GM18909 (cell line): ENCODE data around the gene PCCA.
"Not testable (repeated sequence)": the region's sequence is repeated elsewhere in the genome, so short reads cannot be mapped to it uniquely, and the experiment has no call there.

Experiments used
- ATAC-seq: cut with Tn5 transposase; IDR thresholded peaks from one replicate; pipeline ENCODE4 v1.9.1; 2021; ENCODE audit warnings: mild to moderate bottlenecking; ENCODE audit not compliant: unreplicated experiment, poor library complexity

The PCCA gene

GRCh38 chr13:100095498-100095897 lies 6.6 kb downstream of the PCCA start:
- ATAC-seq = no peak

- ATAC-seq = no peak
These were observed 7.6 kb downstream of the PCCA start for GRCh38 chr13:100096526-100096925.

GRCh38 chr13:100097821-100098220 lies 8.9 kb downstream of the PCCA start:
- ATAC-seq = no peak

DNA sequence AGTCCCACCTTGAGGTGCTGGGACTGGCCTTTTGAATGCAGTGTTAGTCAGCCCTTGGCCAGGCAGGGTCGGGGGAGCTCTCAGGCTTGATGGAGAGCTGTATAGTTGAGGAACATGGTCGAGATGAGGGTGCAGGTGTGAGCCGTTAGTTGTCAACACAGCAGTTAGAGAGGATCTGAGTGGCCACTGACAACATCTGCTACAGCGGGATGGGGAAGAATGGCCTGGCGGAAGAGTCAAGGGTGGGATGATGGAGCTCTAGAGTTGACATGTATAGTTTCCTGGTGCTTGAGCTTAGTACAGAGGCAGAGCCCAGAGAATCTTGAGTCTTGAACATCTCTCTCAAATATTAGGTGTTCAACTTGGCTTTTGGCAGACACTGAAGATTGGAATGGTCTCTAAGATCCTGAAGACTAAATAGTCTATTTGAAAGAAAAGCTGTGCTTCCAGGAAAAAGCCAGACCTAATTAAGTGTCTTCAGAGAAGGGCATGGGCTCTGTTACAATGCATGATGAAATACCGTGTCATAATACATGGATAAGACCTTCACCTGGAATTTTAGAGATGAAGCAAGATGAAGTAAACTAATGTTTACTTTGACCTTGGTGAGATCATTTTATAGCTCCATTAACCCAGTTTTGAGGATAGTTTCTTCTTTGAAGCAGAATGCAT lies 9.7 kb downstream of the PCCA start:
- ATAC-seq = no peak

GRCh38 chr13:100099117-100099445 lies 10.2 kb downstream of the PCCA start:
- not testable (repeated sequence) for ATAC-seq

GRCh38 chr13:100100115-100100879 lies 11.4 kb downstream of the PCCA start:
- ATAC-seq = no peak

GRCh38 chr13:100102042-100102441 lies 13.1 kb downstream of the PCCA start:
- no peak for ATAC-seq

GRCh38 chr13:100106005-100106404 lies 17.1 kb downstream of the PCCA start:
- no peak for ATAC-seq

DNA sequence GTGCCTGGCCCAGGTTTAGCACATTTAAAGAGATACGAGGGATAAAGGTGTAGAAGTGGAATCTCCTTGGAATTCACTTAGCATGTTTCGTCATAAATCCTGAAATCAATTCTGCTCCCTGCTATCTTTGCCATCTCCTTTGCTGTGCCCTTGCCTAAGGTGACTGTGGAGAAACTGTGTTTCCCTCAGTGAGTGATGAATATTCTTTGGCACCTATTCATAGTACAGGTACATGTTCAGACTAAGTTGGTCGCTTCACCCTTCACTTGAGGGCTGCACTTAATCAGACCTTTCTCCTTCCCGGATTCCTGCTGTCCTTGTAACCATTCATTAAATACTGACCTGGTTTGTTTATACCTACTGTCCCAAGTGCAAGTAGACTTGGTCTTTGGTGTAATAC lies 17.8 kb downstream of the PCCA start:
- ATAC-seq = no peak

GRCh38 chr13:100108913-100109507 lies 20.1 kb downstream of the PCCA start:
- peak; percentile 70 for ATAC-seq

DNA sequence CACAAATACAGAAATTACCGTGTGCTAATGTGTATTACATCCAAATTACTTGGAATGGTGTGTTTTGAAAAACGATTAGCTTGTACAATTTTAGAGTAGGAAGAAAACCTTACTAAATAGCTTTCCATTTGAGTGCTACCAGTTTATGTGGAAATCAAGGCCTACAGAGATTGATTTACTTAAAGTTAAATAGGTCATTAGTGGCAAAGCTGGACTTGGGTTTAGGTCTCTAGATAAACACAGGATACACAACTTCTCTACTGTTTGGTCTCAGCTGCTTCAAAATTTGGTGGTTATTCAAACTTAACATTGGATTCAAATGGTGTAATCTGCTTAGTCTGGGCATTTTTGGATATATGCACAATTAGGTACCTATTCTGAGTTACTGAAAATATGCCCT lies 21.4 kb downstream of the PCCA start:
- ATAC-seq = no peak

DNA sequence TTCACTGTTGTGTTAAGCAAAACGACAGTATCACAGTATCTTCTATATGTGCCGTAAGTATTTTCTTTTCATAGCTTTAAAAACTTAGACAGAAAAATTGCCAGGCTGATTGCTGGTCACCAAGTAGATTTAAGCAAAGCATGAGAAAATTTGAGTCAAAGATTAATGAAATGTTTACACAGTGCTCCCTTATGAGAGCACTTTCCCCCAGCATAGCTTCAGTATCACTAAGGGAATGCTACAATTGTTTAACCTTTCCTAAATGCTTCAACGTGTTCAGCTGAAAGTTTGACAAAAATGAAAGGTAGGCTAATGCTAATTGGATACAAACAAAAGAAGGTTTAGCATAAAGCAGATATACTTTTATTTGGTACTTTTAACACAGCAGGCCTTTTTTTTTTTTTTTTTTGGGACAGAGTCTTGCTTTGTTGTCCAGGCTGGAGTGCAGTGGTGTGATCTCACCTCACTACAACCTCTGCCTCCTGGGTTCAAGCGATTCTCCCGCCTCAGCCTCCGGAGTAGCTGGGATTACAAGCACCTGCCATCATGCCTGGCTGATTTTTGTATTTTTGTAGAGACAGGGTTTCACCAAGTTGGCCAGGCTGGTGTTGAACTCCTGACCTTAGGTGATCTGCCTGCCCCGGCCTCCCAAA lies 23.4 kb downstream of the PCCA start:
- no peak for ATAC-seq

GRCh38 chr13:100115693-100116254 lies 26.9 kb downstream of the PCCA start:
- ATAC-seq = no peak

DNA sequence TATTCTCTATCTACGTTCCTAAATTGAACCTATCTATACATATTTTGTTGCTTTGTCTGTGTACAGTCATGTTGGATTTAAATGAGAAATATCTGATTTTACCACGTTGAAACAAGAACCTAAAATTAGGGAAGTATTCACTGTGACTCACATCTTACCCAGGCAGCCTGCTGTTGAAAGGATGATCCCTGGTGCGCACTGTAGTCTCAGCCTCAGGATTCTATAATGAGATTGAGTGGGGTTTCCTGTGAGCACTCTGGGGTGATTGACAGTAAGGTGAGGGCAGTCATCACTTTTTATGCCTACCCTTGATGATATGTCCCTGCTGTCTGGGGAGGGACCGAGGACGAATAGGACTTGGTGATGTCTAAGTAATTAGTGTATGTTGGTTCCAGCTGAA lies 35.4 kb downstream of the PCCA start:
- ATAC-seq = no peak

- ATAC-seq = no peak
These were observed 37.1 kb downstream of the PCCA start for GRCh38 chr13:100125946-100126345.

DNA sequence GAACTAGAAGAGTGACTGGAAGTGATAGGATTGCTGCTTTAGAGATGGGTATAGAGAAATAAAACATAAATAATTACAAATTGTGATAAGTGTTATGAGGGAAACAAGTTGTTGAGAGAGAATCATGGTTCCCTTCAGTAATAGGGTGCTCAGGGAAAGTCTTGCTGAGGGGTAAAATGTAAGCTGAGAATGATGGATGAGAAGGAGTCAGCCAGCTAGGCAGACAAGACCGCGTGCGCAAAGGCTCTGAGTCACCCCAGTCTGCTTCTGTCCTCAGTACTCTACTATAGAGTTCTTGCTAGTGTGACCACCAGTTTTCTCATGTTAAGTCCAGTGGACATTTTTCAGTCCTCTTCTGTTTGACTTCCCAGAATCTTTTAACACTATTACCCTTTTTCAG lies 39.5 kb downstream of the PCCA start:
- ATAC-seq = no peak

GRCh38 chr13:100128838-100129237 lies 39.9 kb downstream of the PCCA start:
- no peak for ATAC-seq

- ATAC-seq = peak; percentile 85
These were observed 40.7 kb downstream of the PCCA start for GRCh38 chr13:100129605-100130004.

GRCh38 chr13:100130092-100130491 lies 41.2 kb downstream of the PCCA start:
- ATAC-seq = no peak

DNA sequence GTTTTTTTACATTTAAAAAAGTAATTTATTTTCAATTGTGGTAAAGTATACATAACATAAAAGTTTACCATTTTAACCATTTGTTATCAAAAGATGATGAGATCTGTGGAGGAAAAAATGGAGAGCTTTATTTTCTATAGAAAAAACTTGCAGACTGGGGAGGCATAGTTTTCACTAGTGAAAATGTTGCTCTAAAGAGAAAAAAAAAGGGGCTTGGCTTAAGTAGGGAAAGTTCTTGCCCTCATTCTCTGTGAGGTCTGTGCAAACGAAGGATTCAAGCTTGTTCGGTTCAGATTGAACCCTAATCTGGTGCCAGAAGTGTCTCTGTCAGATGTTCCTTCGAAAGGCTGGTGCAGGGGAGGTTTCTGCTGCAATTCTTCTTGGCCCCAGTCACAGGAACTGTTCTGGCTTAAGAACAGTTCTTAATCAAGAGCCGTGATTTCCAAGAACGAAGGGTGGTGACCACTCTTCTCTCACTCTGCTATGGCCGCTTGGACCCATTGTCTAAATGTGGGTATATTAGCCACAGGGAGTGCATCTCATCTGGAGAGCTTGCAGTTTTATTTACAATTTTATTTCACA lies 42.1 kb downstream of the PCCA start:
- no peak for ATAC-seq
